Activated T-cell treated with anti-CD3 and anti-CD28 coated beads for 24 hours (primary cell): ENCODE data around the gene PPP2CA.
"Not testable (repeated sequence)": the region's sequence is repeated elsewhere in the genome, so short reads cannot be mapped to it uniquely, and the experiment has no call there.

Source experiments
- DNase-seq: peaks from one replicate; pipeline ENCODE4 v3.0.0-alpha.2; 2020; ENCODE audit warnings: low read depth

PPP2CA gene

DNA sequence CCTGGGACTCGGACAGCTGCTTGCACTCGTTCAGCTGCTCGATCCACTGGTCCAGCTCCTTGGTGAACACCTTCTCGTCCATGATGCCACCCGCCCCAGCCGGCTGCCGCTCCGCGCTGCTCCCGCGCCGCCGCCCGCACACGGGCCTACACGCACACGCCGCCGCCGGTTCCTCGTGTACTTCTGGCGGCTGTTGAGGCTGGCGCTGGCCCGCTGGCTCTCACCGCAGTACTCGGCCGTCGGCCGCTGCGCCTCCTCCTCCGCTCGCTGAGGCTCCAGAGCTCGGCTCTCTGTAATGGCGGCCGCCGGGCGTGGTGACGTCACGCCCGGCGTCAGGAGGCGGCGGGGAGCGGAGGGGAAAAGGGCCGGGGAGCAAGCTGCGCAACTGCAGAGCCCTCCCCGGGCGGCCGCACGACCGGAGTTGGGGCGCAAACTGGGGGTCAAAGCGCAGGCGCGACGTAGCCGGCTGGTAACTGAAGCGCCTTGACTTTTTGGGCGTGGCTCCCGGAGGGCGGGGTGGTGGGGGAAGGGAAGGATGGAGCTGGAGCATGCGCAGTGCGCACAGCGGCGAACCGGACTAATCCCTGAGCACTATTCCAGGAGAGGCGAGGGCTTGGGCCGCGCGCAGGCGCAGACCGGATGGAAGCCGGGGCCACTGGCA, at the start of gene PPP2CA:
PPP2CA (minus strand) TSS at position 294 of the 661 bp plus-strand sequence; CDS start at position 82, 212 bp downstream.
- peak; percentile 100 for DNase-seq

DNA sequence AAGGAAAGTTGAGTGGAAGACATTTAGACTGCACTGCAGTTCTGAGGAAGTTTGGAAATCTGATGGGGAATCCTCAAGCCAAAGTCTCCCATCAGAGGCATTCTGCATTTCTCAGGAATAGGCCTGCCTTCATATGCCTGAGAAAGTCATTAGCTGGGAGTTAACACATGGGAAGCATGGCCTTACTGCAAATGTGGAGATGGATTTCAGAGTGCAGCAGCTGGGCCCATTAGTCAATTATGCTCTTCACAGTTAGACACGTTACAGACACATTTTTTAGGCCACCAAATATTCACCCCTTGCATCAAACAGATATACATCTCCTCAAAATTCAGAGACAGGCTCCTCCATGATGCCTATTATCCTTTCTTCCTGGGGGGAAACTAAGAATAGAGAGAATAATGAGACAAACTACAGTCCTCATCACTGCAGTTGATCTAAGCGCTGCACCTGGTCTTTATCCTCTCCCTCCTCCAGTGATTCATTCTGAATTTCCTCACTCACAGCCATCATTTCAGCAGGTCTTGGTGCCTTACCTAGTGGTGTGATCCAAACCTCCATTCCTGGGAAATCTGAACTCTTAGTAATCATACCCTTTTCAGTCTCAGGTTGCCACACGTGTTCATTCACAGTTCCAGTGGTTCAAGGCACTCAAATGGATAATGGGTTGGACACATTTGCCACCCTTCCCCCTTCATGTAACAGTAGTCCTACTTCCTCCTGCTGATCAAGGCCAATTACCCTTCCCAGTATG, 47.9 kb upstream of the PPP2CA start:
- DNase-seq: no peak

DNA sequence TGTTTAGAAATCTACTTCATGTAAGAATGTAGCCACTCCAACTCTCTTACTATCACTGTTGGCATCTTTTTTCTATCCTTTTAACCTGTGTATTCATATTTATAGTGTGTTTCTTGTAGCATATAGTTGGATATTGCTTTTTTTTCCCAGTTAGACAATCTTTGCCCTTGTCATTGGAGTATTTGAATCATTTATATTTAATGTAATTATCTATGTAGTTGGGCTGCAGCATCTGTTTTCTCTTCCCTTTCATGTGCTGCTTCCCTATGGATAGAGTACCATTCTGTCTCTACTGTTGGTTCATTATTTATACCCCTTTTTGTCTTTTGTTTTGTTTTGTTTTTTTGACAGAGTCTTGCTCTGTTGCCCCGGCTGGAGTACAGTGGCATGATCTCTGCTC, 45.2 kb upstream of the PPP2CA start:
- DNase-seq: no peak

DNA sequence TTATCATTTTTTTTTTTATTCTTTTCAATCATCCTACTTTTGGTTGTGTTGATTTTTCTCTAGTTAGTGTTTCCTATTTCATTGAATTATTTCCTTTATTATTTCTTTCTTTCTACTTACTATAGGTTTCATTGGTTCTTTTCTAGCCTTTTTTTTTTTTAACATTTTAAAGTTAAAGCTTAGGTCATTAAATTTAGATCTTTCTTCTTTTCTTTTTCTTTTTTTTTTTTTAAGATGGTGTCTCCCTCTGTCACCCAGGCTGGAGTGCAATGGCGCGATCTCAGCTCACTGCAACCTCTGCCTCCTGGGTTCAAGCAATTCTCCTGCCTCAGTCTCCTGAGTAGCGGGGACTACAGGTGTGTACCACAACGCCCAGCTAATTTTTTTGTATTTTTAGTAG, 43.0 kb upstream of the PPP2CA start:
- no peak for DNase-seq

DNA sequence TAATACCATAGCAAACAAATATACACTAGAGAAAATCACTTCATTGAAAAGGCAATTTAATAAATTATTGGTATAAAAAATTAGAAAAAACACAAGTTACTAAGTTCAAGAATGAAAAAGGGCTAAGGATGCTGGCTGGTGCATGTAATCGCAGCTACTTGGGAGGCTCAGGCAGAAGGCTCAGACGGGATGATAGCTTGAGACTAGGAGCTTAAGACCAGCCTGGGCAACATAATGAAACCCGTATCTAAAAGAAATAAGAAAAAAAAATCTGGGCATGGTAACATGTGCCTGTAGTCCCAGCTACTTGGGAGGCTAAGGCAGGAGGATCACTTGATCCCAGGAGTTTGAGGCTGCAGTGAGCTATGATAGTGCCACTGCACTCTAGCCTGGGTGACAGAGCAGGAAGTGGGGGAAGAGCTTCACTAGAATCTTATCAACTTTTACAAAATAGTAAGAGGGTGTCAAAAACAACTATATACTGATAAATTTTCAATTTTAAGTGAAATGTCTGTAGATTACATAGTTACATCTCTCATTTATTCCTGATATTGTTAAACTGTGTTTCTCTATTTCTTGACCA, 42.2 kb upstream of the PPP2CA start:
- DNase-seq: no peak

DNA sequence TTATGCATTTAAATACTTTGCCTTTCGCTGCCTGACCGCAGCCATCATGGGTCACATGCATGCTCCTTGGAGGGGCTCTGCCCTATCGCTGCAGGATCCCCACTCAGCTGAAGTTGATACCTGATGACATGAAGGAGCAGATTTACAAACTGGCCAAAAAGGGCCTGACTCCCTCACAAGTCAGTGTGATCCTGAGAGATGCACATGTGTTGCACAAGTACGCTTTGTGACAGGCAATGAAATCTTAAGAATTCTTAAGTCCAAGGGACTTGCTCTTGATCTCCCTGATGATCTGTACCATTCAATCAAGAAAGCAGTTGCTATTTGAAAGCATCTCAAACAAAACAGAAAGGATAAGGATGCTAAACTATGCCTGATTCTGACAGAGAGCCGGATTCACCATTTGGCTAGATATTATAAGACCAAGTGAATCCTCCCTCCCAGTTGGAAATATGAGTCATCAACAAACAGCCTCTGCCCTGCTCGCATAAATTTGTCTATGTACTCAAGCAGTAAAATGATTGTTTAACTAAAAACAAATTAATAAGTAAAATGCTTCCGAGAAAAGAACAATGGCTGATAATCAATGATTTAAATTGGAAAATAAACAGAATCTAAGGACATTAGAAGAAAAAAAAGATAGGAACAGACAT, 41.6 kb upstream of the PPP2CA start:
- no peak for DNase-seq

DNA sequence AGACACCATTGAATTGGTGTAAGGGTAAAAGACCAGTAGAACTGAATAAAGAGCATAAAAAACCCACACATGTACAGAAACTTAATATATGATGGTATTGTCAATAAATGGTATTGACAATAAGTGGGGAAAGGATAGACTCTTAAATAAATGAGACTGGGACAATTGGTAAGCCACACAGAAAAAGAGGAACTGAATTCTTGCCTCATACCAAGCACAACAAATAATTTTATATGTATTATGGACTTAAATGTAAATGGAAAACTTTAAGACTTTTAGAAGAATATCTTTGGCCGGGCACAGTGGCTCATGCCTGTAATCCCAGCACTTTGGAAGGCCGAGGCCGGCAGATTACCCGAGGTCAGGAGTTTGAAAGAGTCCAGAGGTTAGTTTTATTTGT, 37.9 kb upstream of the PPP2CA start:
- DNase-seq: no peak

DNA sequence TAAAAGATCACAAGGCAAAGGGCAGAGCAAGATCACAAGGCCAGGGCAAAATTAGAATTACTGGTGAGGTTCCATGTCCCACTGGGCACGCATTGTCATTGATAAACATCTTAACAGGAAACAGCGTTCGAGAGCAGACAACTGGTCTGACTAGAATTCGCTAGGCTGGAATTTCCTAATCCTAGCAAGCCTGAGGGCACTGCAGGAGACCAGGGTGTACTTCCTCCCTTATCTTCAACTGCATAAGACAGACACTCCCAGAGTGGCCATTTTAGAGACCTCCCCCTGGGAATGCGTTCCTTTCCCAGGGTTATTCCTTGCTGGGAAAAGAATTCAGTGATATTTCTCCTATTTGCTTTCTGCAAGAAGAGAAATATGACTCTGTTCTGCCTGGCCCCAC, 36.8 kb upstream of the PPP2CA start:
- DNase-seq: not testable (repeated sequence)

DNA sequence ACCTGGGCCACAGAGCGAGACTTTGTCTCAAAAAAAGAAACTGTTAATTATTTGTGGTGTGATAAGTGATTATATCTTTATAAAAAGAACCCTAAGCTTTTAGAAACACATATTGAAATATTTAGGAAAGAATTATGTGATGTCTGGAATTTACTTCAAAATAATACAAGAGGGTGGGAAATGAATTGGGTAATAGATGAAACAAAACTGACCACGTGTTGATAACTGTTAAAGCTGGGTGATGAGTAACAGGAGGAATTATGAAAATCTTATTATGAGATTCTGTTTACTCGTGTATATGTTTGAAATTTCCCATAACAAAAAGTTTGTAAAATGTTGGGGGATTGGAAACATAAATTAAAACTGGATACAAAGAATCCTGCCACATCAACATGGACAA, 33.0 kb upstream of the PPP2CA start:
- DNase-seq: no peak

DNA sequence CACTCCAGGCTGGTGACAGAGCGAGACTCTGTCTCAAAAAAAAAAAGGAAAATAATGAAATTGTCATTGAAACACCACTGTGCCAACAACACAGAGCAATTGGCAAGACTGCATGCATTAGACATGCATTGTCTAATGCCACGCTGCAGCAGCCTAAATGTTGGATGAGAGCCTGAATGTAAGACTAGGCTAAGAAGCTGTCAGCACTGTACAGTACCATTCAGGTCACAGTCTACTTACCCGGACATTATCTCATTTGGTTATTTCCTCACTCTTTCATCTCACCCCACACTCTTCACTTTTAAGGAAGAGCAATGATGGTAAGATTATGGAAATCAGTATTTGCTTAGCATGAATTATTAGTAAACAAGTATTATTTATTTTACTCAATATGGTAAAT, 31.3 kb upstream of the PPP2CA start:
- no peak for DNase-seq

DNA sequence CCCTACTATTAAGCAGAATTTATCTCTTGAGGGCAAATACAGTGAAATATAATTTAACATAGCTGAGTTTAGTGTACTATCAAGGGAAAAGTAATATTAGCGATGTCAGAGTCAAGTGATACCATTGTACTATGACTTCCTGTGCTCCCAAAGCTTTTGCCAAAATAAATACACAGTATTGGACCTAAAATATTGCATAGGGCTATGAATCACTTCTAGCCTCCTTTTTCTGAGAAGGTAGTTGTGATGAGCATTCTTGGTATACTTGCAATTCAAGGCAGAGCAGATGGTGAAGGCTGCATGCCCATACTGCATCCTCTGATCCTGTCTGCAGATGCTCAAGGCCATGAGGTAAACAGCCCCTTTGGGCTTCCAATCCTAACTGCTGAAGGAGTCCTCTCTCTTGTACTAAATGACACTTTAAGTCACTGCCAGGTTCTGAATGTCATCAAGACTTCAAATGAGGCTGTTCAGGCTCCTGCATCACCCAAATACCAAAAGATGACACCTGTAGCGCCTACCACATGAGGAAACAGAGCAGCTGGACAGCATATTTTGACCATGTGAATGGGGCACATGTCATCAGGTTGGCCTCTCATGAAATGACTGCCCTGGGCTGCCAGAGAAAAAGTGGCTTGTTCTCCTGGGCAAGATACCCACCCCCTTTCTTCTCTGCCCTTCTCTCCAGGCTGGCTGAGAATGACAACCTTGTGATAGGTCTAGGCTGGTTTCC, 29.7 kb upstream of the PPP2CA start:
- DNase-seq: no peak

DNA sequence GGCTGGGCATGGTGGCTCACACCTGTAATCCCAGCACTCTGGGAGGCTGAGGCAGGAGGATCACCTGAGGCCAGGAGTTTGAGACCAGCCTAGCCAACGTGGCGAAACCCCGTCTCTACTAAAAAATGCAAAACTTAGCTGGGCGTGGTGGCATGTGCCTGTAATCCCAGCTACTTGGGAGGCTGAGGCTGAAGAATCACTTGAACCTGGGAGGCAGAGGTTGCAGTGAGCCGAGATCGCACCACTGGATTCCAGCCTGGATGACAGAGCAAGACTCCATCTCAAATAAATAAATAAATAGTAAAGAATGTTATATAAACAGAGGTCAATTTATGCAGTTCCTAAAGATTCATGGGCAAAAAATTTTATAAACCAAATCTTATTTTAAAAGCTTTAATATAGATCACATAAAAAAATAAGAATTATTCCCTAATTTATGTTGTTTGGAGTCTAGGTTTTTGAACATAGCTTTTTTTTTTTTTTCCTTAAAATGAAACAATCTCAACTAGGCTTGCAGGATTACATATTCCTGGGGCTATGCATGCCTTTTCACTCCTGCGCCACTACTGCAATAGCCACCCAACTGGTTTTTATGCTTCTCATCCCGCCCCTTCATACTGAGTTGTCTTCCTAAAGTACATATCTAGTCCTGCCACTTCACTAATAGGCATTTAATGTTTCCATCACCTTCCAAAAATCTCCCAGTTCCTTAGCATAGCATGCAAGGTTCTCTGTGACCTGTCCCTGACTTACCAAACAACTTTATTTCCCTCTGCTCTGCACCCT, 27.7 kb upstream of the PPP2CA start:
- not testable (repeated sequence) for DNase-seq

DNA sequence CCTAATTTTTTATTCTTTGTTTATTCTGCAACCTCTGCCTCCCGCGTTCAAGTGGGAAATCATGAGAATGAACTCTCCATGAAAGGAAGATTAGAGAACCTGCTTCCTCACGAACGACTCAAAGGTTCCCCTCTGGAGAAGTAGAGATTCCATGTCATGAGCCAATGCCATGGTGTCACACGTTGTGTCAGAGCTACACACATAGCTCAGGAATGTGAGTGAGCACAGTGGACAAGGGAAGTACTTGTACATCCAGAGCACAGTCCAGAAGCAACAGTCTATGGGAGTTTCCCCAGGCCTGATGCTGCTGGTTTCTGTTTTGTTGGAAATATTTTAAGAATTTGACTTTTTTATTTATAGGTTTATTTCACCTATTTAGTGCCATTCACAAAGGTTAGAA, 26.8 kb upstream of the PPP2CA start:
- DNase-seq: no peak

DNA sequence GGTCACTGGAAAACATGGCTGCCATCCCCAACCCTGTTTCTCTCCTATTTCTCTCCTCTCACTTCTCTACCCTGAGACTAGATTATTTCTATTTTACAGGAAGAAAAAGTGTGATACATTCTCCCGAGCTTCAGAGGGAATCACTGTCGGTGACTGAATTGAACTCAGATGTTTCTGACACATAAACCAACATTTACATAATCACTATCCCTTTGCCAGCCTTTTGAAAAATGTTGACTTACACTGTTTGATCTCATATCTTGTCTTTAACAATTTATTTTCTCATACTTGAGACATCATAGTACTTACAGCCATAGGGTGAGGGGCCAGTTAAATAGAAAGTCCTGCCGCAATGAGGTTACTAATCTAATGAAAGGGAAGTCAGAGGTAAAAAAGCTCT, 25.1 kb upstream of the PPP2CA start:
- DNase-seq: no peak

DNA sequence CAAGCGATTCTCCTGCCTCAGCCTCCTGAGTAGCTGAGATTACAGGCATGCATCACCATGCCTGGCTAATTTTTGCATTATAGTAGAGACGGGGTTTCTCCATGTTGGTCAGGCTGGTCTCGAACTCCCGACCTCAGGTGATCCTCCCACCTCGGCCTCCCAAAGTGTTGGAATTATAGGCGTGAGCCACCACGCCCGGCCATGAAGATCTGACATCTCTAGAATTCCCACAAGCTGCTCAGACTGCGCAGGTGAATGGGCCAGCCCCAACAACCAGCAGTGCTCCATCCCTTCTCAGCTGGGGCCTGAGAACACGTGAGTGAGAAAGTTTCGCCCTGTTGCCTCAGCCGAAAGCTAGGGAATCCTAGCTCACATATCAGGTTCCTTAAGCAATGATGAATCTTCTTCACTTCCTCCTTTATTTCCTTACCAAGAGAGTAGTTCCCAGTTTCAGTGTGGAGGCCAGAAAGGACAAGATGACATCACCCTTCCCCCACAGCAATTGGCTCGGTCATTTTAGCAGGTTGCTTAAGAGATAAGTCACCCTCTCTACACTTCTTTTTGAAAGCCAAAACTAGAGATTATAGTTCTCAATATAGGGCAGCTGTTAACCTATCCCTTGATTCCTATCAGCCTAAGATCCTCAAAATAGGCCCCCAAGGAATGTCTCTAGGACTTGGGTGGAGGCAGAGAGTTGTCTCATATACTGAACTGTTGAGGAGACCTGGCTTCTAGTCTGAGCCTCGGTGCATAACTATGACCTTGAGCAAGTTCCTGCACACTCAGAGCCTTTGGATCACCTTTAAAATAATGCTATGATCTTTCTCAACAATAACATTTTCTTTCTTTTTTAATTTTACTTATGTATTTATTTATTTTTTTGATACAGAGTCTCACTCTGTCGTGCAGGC, 23.9 kb upstream of the PPP2CA start:
- no peak for DNase-seq

DNA sequence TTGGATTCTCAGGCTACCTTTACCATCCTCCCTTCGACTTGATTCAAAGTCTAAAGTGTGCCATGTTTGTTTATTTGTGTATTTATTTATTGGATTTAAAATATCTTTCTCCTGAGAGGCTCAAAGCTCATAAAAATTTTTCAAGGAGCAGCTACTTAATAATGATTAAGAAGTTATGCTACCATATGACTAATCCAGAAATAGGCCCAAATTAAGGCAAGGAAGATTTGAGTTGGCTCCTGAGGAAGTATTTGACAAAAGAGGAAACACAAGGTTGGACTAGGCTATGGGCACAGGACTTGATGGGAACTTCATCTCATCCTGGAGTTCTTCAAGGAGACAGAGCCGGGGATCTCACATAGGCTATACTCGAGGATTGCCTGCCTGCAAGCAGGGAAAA, 22.4 kb upstream of the PPP2CA start:
- DNase-seq: no peak

DNA sequence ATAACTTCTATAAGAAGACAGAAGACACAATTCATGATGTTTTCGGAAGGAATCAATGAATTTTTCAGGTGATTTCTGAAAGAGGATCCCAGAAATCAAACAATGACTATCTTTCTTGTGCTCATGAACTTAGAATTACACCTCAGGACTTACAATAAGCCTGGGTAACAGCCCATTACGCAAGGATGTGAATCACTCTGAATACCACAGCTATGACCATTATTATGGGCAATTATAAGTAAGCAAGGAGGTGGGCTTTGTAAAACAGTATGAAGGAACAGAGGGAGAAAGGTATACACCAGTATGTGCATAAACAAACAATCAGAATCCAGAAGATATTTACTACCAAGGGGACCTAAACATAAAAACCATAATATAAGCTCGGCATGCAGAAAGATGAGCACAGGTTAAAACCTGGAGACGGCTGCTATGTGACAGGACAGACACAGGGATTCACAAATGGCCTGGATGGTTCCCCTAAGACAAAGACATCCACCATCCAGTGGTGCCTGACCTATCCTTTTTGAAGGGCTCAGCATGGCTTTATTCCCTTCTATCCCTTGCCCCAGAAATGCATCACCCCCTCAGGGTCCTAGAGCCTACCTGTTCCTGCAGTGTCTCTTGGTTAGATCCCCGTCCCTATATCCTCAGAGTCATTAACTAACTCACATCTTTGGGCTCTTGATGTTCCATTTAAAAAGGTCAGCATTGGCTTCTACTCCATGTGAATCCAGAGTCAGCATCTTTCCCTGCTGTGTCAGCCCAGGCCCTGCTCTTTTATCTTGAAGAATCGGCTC, 21.8 kb upstream of the PPP2CA start:
- no peak for DNase-seq

DNA sequence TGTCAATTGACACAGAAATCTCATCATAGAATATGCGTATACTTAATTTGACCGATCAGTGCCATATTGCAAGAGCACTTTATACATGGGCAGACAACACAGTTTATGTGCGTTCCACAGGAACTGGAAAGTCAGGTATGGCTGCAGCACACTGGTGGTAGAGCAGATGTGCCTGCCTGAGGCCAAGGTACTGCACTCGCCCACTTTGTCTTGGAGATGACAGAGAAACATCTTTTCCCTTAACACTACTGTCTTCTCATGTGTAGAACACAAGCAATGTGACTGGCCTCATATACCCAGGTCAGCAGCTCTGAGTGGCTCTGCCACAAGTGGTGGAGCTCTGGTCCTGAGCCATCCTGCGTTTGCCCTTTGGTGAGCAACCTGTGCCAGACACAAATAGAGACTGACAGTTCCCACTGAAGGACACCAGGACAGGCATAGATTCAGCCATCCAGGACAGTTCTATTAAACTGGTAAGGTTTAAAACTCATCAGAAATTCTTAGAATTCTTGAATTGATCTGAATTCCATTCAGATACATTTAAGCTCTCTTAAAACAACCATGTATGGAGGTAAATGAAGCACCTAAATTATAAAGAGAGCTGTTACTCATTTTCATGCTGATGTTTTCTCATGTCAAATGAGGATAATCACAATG, 21.0 kb upstream of the PPP2CA start:
- DNase-seq: no peak

DNA sequence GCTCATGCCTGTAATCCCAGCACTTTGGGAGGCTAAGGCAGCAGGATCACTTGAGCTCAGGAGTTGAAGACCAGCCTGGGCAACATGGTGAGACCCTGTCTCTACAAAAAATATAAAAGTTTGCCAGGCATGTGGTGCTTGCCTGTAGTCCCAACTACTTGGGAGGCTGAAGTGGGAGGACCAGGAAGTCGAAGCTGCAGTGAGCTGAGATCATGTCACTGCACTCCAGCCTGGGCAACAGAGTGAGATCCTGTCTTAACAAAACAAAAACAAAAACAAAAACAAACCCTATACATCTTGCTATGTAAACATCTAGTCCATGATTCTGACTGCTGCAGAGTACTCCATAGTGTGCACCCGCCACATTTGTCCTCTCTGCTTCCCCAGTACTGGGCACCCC, 19.8 kb upstream of the PPP2CA start:
- DNase-seq: no peak
